SU-DHL-6 (cell line): ENCODE measurements around the gene LGALS1.

ENCODE experiments used
- EZH2phosphoT487 ChIP-seq: fragments of 200-600 bp; sonication (generic), shearing (Covaris generic); conservative IDR thresholded peaks from 2 replicates; pipeline ENCODE4 v1.6.1; 2018; ENCODE audit warnings: mild to moderate bottlenecking, antibody characterized with exemption, low read length, moderate library complexity, mixed read lengths
- TF ChIP-seq, protein P1 (sequence below): fragments of 200-600 bp; sonication (generic); IDR thresholded peaks from one replicate; pipeline ENCODE4 v1.5.1; 2017; ENCODE audit warnings: antibody characterized with exemption, mild to moderate bottlenecking, low read length, moderate library complexity; ENCODE audit not compliant: insufficient read depth, poor library complexity, severe bottlenecking

- TF ChIP-seq, protein P1, sequence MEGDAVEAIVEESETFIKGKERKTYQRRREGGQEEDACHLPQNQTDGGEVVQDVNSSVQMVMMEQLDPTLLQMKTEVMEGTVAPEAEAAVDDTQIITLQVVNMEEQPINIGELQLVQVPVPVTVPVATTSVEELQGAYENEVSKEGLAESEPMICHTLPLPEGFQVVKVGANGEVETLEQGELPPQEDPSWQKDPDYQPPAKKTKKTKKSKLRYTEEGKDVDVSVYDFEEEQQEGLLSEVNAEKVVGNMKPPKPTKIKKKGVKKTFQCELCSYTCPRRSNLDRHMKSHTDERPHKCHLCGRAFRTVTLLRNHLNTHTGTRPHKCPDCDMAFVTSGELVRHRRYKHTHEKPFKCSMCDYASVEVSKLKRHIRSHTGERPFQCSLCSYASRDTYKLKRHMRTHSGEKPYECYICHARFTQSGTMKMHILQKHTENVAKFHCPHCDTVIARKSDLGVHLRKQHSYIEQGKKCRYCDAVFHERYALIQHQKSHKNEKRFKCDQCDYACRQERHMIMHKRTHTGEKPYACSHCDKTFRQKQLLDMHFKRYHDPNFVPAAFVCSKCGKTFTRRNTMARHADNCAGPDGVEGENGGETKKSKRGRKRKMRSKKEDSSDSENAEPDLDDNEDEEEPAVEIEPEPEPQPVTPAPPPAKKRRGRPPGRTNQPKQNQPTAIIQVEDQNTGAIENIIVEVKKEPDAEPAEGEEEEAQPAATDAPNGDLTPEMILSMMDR: no peak
- TF ChIP-seq EZH2phosphoT487: no peak
Measured at GRCh38 chr22:37635157-37635556, 40.3 kb upstream of the LGALS1 start.
